Lower leg skin (tissue), 3 donors: ENCODE results near the gene ZNF474.

Experiments used
- CTCF ChIP-seq, 3 donors: fragments of 450-650 bp; IDR thresholded peaks; one replicate each; pipeline ENCODE4 v1.5.1; 2016; ENCODE audit warnings: antibody characterized with exemption in 3 of 3, mild to moderate bottlenecking in 3 of 3, moderate library complexity in 2 of 3
- POLR2A ChIP-seq, 2 donors: fragments of 450-650 bp; IDR thresholded peaks; one replicate each; pipeline ENCODE4 v1.6.1; 2016 to 2017; ENCODE audit warnings: antibody characterized with exemption in 2 of 2, mild to moderate bottlenecking in 1 of 2, moderate library complexity in 1 of 2

GRCh38 chr5:122083535-122083934 lies 45.8 kb upstream of the ZNF474 start:
- TF ChIP-seq CTCF (IDR thresholded peaks at IDR 0.05): no peak
- no peak for TF ChIP-seq POLR2A (IDR thresholded peaks at IDR 0.05)
